ENCODE data around the gene FFAR3.

The FFAR3 gene

GRCh38 chr19:35357867-35358573 lies at the start of gene FFAR3:
Gene FFAR3 (plus strand): TSS chr19:35358460. CDS start chr19:35358891, 431 bp downstream.
- no peak for DNase-seq

- DNase-seq, result no peak
Measured at GRCh38 chr19:35308910-35309309, 49.4 kb upstream of the FFAR3 start.

GRCh38 chr19:35309481-35310279 lies 48.6 kb upstream of the FFAR3 start:
- DNase-seq, result no peak

GRCh38 chr19:35310331-35310730 lies 47.9 kb upstream of the FFAR3 start:
- no peak for DNase-seq

- DNase-seq, result no peak
Measured at GRCh38 chr19:35310811-35311465, 47.3 kb upstream of the FFAR3 start.

GRCh38 chr19:35311901-35312665 lies 46.2 kb upstream of the FFAR3 start:
- no peak for DNase-seq

- no peak for DNase-seq
Measured at GRCh38 chr19:35313587-35313986, 44.7 kb upstream of the FFAR3 start.

- DNase-seq, result no peak
Measured at GRCh38 chr19:35314031-35314430, 44.2 kb upstream of the FFAR3 start.

- DNase-seq, result no peak
Measured at GRCh38 chr19:35314858-35315470, 43.3 kb upstream of the FFAR3 start.

- no peak for DNase-seq
Measured at GRCh38 chr19:35315883-35316282, 42.4 kb upstream of the FFAR3 start.

GRCh38 chr19:35316560-35316959 lies 41.7 kb upstream of the FFAR3 start:
- DNase-seq, result no peak

- DNase-seq, result no peak
Measured at GRCh38 chr19:35317464-35318043, 40.7 kb upstream of the FFAR3 start.

- no peak for DNase-seq
Measured at GRCh38 chr19:35318679-35319448, 39.4 kb upstream of the FFAR3 start.

GRCh38 chr19:35320065-35320713 lies 38.1 kb upstream of the FFAR3 start:
- DNase-seq, result no peak

GRCh38 chr19:35321291-35321690 lies 37.0 kb upstream of the FFAR3 start:
- DNase-seq, result no peak

GRCh38 chr19:35322014-35322413 lies 36.2 kb upstream of the FFAR3 start:
- no peak for DNase-seq

GRCh38 chr19:35327642-35328041 lies 30.6 kb upstream of the FFAR3 start:
- DNase-seq, result no peak

- no peak for DNase-seq
Measured at GRCh38 chr19:35328851-35329285, 29.4 kb upstream of the FFAR3 start, which contains the start of gene CD22. Gene CD22 (plus strand): TSS chr19:35329187. CDS start chr19:35332041, 2,854 bp downstream.

- DNase-seq, result no peak
Measured at GRCh38 chr19:35329323-35329722, 28.9 kb upstream of the FFAR3 start.

GRCh38 chr19:35330475-35330874 lies 27.8 kb upstream of the FFAR3 start:
- DNase-seq, result no peak
